A549 (cell line): ENCODE results near the gene POLA1.

Experiments used
- BHLHE40 ChIP-seq: IDR thresholded peaks from 2 replicates; pipeline ENCODE4 v1.6.1; 2012; ENCODE audit warnings: low read depth, low read length, inconsistent platforms
- CBX8 ChIP-seq: fragments of 200-600 bp; sonication (generic); IDR thresholded peaks from 2 replicates; pipeline ENCODE4 v1.6.1; 2016
- CHD2 ChIP-seq: fragments of 150-350 bp; IDR thresholded peaks from 2 replicates; pipeline ENCODE4 v1.6.1; 2014; ENCODE audit warnings: low read length; ENCODE audit not compliant: partially characterized antibody
- EP300 ChIP-seq, 2 experiments: fragments of >200 bp; sonication (Bioruptor Twin); formaldehyde crosslinking; IDR thresholded peaks; 2 replicates in 1 of 2; 3 replicates in 1 of 2; pipeline ENCODE4 v1.6.1; 2016 to 2017
- HDAC2 ChIP-seq: fragments of 200-600 bp; sonication (generic); IDR thresholded peaks from 2 replicates; pipeline ENCODE4 v1.6.1; 2016
- KDM1A ChIP-seq: fragments of 200-600 bp; sonication (generic); IDR thresholded peaks from 2 replicates; pipeline ENCODE4 v1.6.1; 2016; ENCODE audit warnings: low read depth, mild to moderate bottlenecking
- MAZ ChIP-seq: fragments of 150-350 bp; IDR thresholded peaks from 2 replicates; pipeline ENCODE4 v1.6.1; 2014; ENCODE audit warnings: antibody characterized with exemption, low read depth, low read length, borderline replicate concordance
- POLR2AphosphoS2 ChIP-seq: conservative IDR thresholded peaks from 2 replicates; pipeline ENCODE4 v1.6.1; 2012; ENCODE audit warnings: low read length, improper control_type of control experiment, inconsistent platforms
- ZFP36 ChIP-seq: fragments of 450-650 bp; IDR thresholded peaks from 2 replicates; pipeline ENCODE4 v1.6.1; 2014; ENCODE audit warnings: borderline replicate concordance; ENCODE audit not compliant: partially characterized antibody
- TF ChIP-seq, protein P1 (sequence below): fragments of >200 bp; sonication (Bioruptor Twin); formaldehyde crosslinking; IDR thresholded peaks from 3 replicates; pipeline ENCODE4 v1.5.1; 2016
- TF ChIP-seq, protein P2 (sequence below): fragments of 200-600 bp; sonication (generic); IDR thresholded peaks from 2 replicates; pipeline ENCODE4 v1.6.1; 2016; ENCODE audit warnings: antibody characterized with exemption, mild to moderate bottlenecking, moderate library complexity
- TF ChIP-seq, protein P3 (sequence below): fragments of 250-450 bp; sonication (Bioruptor Pico); IDR thresholded peaks from 2 replicates; pipeline ENCODE4 v1.5.0; 2021; ENCODE audit warnings: mild to moderate bottlenecking, moderate library complexity, borderline replicate concordance
- TF ChIP-seq, protein P4 (sequence below): fragments of 150-350 bp; IDR thresholded peaks from 2 replicates; pipeline ENCODE4 v1.6.1; 2014; ENCODE audit warnings: low read depth, mild to moderate bottlenecking, low read length

DNA sequence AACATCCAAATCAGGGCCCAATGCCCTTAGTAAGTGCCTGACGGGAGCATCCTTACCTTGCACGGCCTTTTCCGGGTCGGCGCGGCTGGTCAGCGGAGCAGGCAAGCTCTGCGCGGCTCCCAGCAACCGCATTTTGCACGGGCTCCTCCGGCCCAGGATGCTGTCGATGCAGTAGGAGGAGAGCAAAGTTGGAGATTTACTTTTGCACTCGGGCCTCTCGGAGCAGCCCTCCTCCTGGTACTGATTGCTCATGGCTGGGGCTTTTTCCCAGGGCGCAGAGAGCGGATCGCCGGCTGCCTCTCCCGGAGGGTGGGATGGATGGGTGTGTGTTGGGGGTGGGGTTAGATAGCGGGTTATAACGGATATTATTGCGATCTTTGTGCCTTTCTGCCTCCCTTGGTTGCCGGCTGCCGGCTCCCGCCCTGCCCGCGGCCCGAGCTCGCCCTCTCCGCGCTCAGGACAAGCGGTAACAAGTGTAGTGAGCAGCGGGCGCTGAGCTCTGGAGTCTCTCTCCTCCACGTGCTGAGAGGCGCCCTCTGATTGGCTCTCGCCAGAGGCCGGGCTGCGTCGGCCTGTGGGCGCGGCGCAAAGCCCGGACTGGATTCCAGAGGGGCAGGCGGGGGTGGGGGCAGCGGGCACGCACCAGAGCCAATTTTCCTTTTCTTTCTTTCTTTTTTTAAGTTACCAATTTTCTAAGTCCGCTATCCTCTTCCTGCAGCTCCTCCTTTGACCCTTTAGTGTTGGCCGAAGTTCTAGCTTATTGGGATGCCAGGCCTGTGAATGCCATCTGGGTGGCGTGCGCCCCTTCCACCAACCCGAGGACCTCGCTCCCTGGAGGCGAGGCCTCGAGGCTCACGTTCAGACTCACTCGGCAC, 322.0 kb downstream of the POLA1 start, which contains the start of gene ARX:
- TF ChIP-seq EP300 (IDR thresholded peaks at IDR 0.05) (no peak), HDAC2 (no peak), ZFP36 (no peak), BHLHE40 (no peak), POLR2AphosphoS2 (no peak), KDM1A (no peak), CBX8 (no peak), CHD2 (no peak), MAZ (no peak)
- TF ChIP-seq, protein P1, sequence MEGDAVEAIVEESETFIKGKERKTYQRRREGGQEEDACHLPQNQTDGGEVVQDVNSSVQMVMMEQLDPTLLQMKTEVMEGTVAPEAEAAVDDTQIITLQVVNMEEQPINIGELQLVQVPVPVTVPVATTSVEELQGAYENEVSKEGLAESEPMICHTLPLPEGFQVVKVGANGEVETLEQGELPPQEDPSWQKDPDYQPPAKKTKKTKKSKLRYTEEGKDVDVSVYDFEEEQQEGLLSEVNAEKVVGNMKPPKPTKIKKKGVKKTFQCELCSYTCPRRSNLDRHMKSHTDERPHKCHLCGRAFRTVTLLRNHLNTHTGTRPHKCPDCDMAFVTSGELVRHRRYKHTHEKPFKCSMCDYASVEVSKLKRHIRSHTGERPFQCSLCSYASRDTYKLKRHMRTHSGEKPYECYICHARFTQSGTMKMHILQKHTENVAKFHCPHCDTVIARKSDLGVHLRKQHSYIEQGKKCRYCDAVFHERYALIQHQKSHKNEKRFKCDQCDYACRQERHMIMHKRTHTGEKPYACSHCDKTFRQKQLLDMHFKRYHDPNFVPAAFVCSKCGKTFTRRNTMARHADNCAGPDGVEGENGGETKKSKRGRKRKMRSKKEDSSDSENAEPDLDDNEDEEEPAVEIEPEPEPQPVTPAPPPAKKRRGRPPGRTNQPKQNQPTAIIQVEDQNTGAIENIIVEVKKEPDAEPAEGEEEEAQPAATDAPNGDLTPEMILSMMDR = no peak
- TF ChIP-seq, protein P2, sequence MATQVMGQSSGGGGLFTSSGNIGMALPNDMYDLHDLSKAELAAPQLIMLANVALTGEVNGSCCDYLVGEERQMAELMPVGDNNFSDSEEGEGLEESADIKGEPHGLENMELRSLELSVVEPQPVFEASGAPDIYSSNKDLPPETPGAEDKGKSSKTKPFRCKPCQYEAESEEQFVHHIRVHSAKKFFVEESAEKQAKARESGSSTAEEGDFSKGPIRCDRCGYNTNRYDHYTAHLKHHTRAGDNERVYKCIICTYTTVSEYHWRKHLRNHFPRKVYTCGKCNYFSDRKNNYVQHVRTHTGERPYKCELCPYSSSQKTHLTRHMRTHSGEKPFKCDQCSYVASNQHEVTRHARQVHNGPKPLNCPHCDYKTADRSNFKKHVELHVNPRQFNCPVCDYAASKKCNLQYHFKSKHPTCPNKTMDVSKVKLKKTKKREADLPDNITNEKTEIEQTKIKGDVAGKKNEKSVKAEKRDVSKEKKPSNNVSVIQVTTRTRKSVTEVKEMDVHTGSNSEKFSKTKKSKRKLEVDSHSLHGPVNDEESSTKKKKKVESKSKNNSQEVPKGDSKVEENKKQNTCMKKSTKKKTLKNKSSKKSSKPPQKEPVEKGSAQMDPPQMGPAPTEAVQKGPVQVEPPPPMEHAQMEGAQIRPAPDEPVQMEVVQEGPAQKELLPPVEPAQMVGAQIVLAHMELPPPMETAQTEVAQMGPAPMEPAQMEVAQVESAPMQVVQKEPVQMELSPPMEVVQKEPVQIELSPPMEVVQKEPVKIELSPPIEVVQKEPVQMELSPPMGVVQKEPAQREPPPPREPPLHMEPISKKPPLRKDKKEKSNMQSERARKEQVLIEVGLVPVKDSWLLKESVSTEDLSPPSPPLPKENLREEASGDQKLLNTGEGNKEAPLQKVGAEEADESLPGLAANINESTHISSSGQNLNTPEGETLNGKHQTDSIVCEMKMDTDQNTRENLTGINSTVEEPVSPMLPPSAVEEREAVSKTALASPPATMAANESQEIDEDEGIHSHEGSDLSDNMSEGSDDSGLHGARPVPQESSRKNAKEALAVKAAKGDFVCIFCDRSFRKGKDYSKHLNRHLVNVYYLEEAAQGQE = no peak
- TF ChIP-seq, protein P3, sequence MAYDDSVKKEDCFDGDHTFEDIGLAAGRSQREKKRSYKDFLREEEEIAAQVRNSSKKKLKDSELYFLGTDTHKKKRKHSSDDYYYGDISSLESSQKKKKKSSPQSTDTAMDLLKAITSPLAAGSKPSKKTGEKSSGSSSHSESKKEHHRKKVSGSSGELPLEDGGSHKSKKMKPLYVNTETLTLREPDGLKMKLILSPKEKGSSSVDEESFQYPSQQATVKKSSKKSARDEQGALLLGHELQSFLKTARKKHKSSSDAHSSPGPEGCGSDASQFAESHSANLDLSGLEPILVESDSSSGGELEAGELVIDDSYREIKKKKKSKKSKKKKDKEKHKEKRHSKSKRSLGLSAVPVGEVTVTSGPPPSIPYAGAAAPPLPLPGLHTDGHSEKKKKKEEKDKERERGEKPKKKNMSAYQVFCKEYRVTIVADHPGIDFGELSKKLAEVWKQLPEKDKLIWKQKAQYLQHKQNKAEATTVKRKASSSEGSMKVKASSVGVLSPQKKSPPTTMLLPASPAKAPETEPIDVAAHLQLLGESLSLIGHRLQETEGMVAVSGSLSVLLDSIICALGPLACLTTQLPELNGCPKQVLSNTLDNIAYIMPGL = no peak
- TF ChIP-seq, protein P4, sequence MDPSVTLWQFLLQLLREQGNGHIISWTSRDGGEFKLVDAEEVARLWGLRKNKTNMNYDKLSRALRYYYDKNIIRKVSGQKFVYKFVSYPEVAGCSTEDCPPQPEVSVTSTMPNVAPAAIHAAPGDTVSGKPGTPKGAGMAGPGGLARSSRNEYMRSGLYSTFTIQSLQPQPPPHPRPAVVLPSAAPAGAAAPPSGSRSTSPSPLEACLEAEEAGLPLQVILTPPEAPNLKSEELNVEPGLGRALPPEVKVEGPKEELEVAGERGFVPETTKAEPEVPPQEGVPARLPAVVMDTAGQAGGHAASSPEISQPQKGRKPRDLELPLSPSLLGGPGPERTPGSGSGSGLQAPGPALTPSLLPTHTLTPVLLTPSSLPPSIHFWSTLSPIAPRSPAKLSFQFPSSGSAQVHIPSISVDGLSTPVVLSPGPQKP = no peak
